ENCODE measurements around the gene C1QBP.

C1QBP gene

GRCh38 chr17:5396612-5397011 is 42.3 kb downstream of the C1QBP start:
- no peak for DNase-seq
- H3K27me3 ChIP-seq: no peaks in the 10 kb centered on the region
- TF ChIP-seq CTCF (IDR thresholded peaks at IDR 0.05; ENCODE audit: low read depth, low read length): no peak

GRCh38 chr17:5391678-5392077 is 47.3 kb downstream of the C1QBP start:
- DNase-seq: no peak
- no peak overlapping the region for H3K4me3 ChIP-seq (ENCODE audit: low read depth, low read length)
- H3K9me3 ChIP-seq: no peaks in the 10 kb centered on the region
- TF ChIP-seq CTCF (IDR thresholded peaks at IDR 0.05; ENCODE audit: low read depth, low read length): no peak
- peaks cover 24% of the 10 kb centered on the region for H3K36me3 ChIP-seq
- no peaks in the 10 kb centered on the region for H3K4me1 ChIP-seq
- no peaks in the 10 kb centered on the region for H3K27me3 ChIP-seq

More at GRCh38 chr17:5396612-5397011, 42.3 kb downstream of the C1QBP start:
- H3K9me3 ChIP-seq: no peaks in the 10 kb centered on the region
- no peaks in the 10 kb centered on the region for H3K4me1 ChIP-seq
- peaks cover 23% of the 10 kb centered on the region for H3K36me3 ChIP-seq
- no peak overlapping the region for H3K4me3 ChIP-seq (ENCODE audit: low read depth, low read length)
